ENCODE results near the gene MEF2D. TPM values are rescaled to one million over a fixed set of nuclear protein-coding genes. Genes with fewer than 3 reads are reported as not detected.

MEF2D gene
- total RNA-seq, 1 experiment from 2014 or later, result 54.1 TPM

- CTCF ChIA-PET, result interaction anchor here (0.6 to 1.4 kb wide), 2 partner anchors 15 to 54 kb away, joined by 3 to 13 read pairs; no protein-coding TSS in a partner anchor
- H3K4me3 Mint-ChIP-seq (ENCODE audit: low read depth, unreplicated experiment), result no peak overlapping the region
Observed at GRCh38 chr1:156439777-156440183, 60.8 kb downstream of the MEF2D start.

GRCh38 chr1:156439036-156439776 is 61.4 kb downstream of the MEF2D start:
- no TSS peak for BruUV-seq (replicated peaks)
- no peak for TF ChIP-seq CTCF (IDR thresholded peaks at IDR 0.05; ENCODE audit: unreplicated experiment)
- Mint-ChIP-seq H3K9me3 (ENCODE audit: low read depth, unreplicated experiment) (no peaks in the 10 kb centered on the region), H3K4me3 (ENCODE audit: low read depth, unreplicated experiment) (no peak overlapping the region), H3K27ac (ENCODE audit: unreplicated experiment) (no peak overlapping the region), H3K27me3 (ENCODE audit: unreplicated experiment) (peaks cover 95% of the 10 kb centered on the region), H3K36me3 (ENCODE audit: insufficient read depth, unreplicated experiment) (no peaks in the 10 kb centered on the region), H3K4me1 (ENCODE audit: low read depth, unreplicated experiment) (no peaks in the 10 kb centered on the region)
- intact Hi-C loops (cut with micrococcal nuclease; ENCODE audit: unreplicated experiment), result no loop called here
- DNase-seq, result no peak
- CTCF ChIA-PET, result interaction anchor here (1.4 kb wide), 1 partner anchor 54 kb away, joined by 13 read pairs; no protein-coding TSS in a partner anchor

More at GRCh38 chr1:156439777-156440183, 60.8 kb downstream of the MEF2D start:
- Mint-ChIP-seq H3K27ac (ENCODE audit: unreplicated experiment) (no peak overlapping the region), H3K9me3 (ENCODE audit: low read depth, unreplicated experiment) (no peaks in the 10 kb centered on the region), H3K36me3 (ENCODE audit: insufficient read depth, unreplicated experiment) (no peaks in the 10 kb centered on the region), H3K27me3 (ENCODE audit: unreplicated experiment) (peaks cover 89% of the 10 kb centered on the region), H3K4me1 (ENCODE audit: low read depth, unreplicated experiment) (no peaks in the 10 kb centered on the region)
- intact Hi-C loops (cut with micrococcal nuclease; ENCODE audit: unreplicated experiment), result no loop called here
- DNase-seq, result no peak
- no peak for TF ChIP-seq CTCF (IDR thresholded peaks at IDR 0.05; ENCODE audit: unreplicated experiment)
- BruUV-seq (replicated peaks), result no TSS peak

- Mint-ChIP-seq H3K27ac (ENCODE audit: unreplicated experiment) (no peak overlapping the region), H3K4me1 (ENCODE audit: low read depth, unreplicated experiment) (no peaks in the 10 kb centered on the region), H3K4me3 (ENCODE audit: low read depth, unreplicated experiment) (no peak overlapping the region), H3K36me3 (ENCODE audit: insufficient read depth, unreplicated experiment) (no peaks in the 10 kb centered on the region), H3K27me3 (ENCODE audit: unreplicated experiment) (peaks cover 100% of the 10 kb centered on the region), H3K9me3 (ENCODE audit: low read depth, unreplicated experiment) (no peaks in the 10 kb centered on the region)
- BruUV-seq (replicated peaks), result no TSS peak
- no peak for TF ChIP-seq CTCF (IDR thresholded peaks at IDR 0.05; ENCODE audit: unreplicated experiment)
- intact Hi-C loops (cut with micrococcal nuclease; ENCODE audit: unreplicated experiment), result no loop called here
- CTCF ChIA-PET, result no interaction called here
- no peak for DNase-seq
Observed at GRCh38 chr1:156438278-156438987, 62.1 kb downstream of the MEF2D start.

- intact Hi-C loops (cut with micrococcal nuclease; ENCODE audit: unreplicated experiment), result no loop called here
- Mint-ChIP-seq H3K9me3 (ENCODE audit: low read depth, unreplicated experiment) (no peaks in the 10 kb centered on the region), H3K4me3 (ENCODE audit: low read depth, unreplicated experiment) (no peak overlapping the region), H3K36me3 (ENCODE audit: insufficient read depth, unreplicated experiment) (no peaks in the 10 kb centered on the region), H3K4me1 (ENCODE audit: low read depth, unreplicated experiment) (no peaks in the 10 kb centered on the region), H3K27me3 (ENCODE audit: unreplicated experiment) (peaks cover 100% of the 10 kb centered on the region), H3K27ac (ENCODE audit: unreplicated experiment) (no peak overlapping the region)
- no peak for TF ChIP-seq CTCF (IDR thresholded peaks at IDR 0.05; ENCODE audit: unreplicated experiment)
- CTCF ChIA-PET, result interaction anchor here (0.6 to 0.8 kb wide), 3 partner anchors 8 to 74 kb away, joined by 3 to 8 read pairs (median 7); no protein-coding TSS in a partner anchor
- BruUV-seq (replicated peaks), result no TSS peak
- no peak for DNase-seq
Observed at GRCh38 chr1:156437037-156437867, 63.3 kb downstream of the MEF2D start.
